HepG2 (cell line): Measurements from ENCODE around the gene FSTL1. TPM values are rescaled to one million over a fixed set of nuclear protein-coding genes. Genes with fewer than 3 reads are reported as not detected.

Experiments used
- ATAC-seq: fragments of 200-7000 bp; cut with Tn5 transposase; 3 replicates; pipeline ENCODE4 v1.9.1; 2020; ENCODE audit warnings: mild to moderate bottlenecking, moderate library complexity
- BruUV-seq: library from RNA; stranded (reverse); fragments of 400-500 nt; replicated peaks from 2 replicates; lab custom pipeline; 2021; lab: Mats Ljungman, UMichigan
- CTCF ChIA-PET: fragments of 300-600 bp; formaldehyde crosslinking; extraction: SDS; loops from one replicate; lab custom pipeline; 2021; ENCODE audit warnings: low total read pairs, inconsistent platforms, low intra/inter-chr PET ratio; lab: Yijun Ruan, JAX
- POLR2A ChIA-PET: fragments of 350-600 bp; sonication (Branson Sonifier 250); formaldehyde crosslinking; loops from one replicate; lab custom pipeline; 2020; ENCODE audit warnings: antibody characterized with exemption, inconsistent platforms; lab: Yijun Ruan, JAX
- DNase-seq: peaks from one replicate; pipeline ENCODE4 v3.0.0-alpha.2; 2015; ENCODE audit warnings: low spot score
- FAIRE-seq: peaks from 3 replicates; lab custom pipeline; 2011; peaks lifted over from hg19 to GRCh38; lab: Jason Lieb, UNC
- H2AFZ ChIP-seq: one replicate; pipeline ENCODE4 v1.6.1; 2011; ENCODE audit warnings: low read length, inconsistent platforms
- H3K27ac ChIP-seq: fragments of 300-600 bp; 3 replicates; pipeline ENCODE4 v1.8.0; 2011; ENCODE audit warnings: mixed run types, mild to moderate bottlenecking, mixed read lengths, low read length, inconsistent platforms; ENCODE audit not compliant: insufficient read depth; ENCODE audit errors: extremely low read length
- H3K27me3 ChIP-seq, 2 experiments: fragments of 200-600 bp in 1 of 2; 2 replicates in 1 of 2; 3 replicates in 1 of 2; pipeline versions ENCODE4 v1.6.0 to v1.8.0; 2011; ENCODE audit warnings: low read length in 2 of 2, mild to moderate bottlenecking in 2 of 2, moderate library complexity in 2 of 2, inconsistent platforms in 1 of 2; ENCODE audit not compliant: insufficient read depth in 2 of 2, control insufficient read depth in 1 of 2
- H3K36me3 ChIP-seq, 2 experiments: fragments of 200-600 bp in 1 of 2; replicated peaks in 1 of 2; 2 replicates in 1 of 2; 3 replicates in 1 of 2; pipeline versions ENCODE4 v1.5.1 to v1.8.0; 2011; ENCODE audit warnings: low read length in 2 of 2, inconsistent platforms in 1 of 2; ENCODE audit not compliant: insufficient read depth in 2 of 2, control insufficient read depth in 1 of 2
- H3K4me1 ChIP-seq: 2 replicates; pipeline ENCODE4 v1.5.1; 2012; ENCODE audit warnings: low read length, inconsistent platforms; ENCODE audit not compliant: insufficient read depth
- H3K4me2 ChIP-seq: 2 replicates; pipeline ENCODE4 v1.6.0; 2011; ENCODE audit warnings: low read depth, low read length, inconsistent platforms
- H3K4me3 ChIP-seq, 3 experiments: fragments of 200-600 bp in 1 of 3; sonication (generic), shearing (Covaris generic) in 1 of 3; replicated peaks in 1 of 3; 2 replicates each; pipeline ENCODE4 v1.5.1; 2011 to 2016; ENCODE audit warnings: low read length in 3 of 3, inconsistent platforms in 2 of 3, low read depth in 2 of 3, mild to moderate bottlenecking in 2 of 3, control low read depth in 1 of 3, mixed read lengths in 1 of 3; ENCODE audit not compliant: insufficient read depth in 1 of 3
- H3K79me2 ChIP-seq: one replicate; pipeline ENCODE4 v1.6.1; 2011; ENCODE audit warnings: low read length, inconsistent platforms; ENCODE audit not compliant: insufficient read depth
- H3K9ac ChIP-seq: 2 replicates; pipeline ENCODE4 v1.6.0; 2011; ENCODE audit warnings: mild to moderate bottlenecking, low read depth, low read length, inconsistent platforms; ENCODE audit not compliant: insufficient read depth
- H3K9me3 ChIP-seq: 2 replicates; pipeline ENCODE4 v1.5.1; 2012; ENCODE audit warnings: mild to moderate bottlenecking, low read length
- H4K20me1 ChIP-seq: 2 replicates; pipeline ENCODE4 v1.6.0; 2011; ENCODE audit warnings: inconsistent platforms, mild to moderate bottlenecking, low read length, moderate library complexity; ENCODE audit not compliant: insufficient read depth
- ATM ChIP-seq: fragments of 450-650 bp; IDR thresholded peaks from 2 replicates; pipeline ENCODE4 v1.7.1; 2017; ENCODE audit warnings: mild to moderate bottlenecking, borderline replicate concordance
- FOXA1 ChIP-seq, 2 experiments: fragments of 450-650 bp in 1 of 2; sonication (generic) in 1 of 2; formaldehyde crosslinking in 1 of 2; IDR thresholded peaks; 2 replicates each; pipeline versions ENCODE4 v1.4.0 to v1.6.1; 2016 to 2020; ENCODE audit warnings: missing genetic modification reagents in 1 of 2
- FOXC1 ChIP-seq: sonication (generic); formaldehyde crosslinking; IDR thresholded peaks from 2 replicates; pipeline ENCODE4 v1.8.0; 2022; ENCODE audit warnings: mild to moderate bottlenecking, missing genetic modification reagents, borderline replicate concordance
- LCORL ChIP-seq, 2 experiments: fragments of 450-650 bp in 1 of 2; sonication (generic) in 1 of 2; formaldehyde crosslinking in 1 of 2; IDR thresholded peaks; 2 replicates each; pipeline versions ENCODE4 v1.5.0 to v1.6.1; 2017 to 2020; ENCODE audit warnings: antibody characterized with exemption in 1 of 2, missing genetic modification reagents in 1 of 2
- SNAPC2 ChIP-seq: sonication (generic); formaldehyde crosslinking; IDR thresholded peaks from 2 replicates; pipeline ENCODE4 v1.8.1; 2022; ENCODE audit warnings: mild to moderate bottlenecking, missing genetic modification reagents
- ZFP82 ChIP-seq: sonication (generic); formaldehyde crosslinking; IDR thresholded peaks from 2 replicates; pipeline ENCODE4 v1.5.1; 2020; ENCODE audit warnings: mild to moderate bottlenecking, missing genetic modification reagents, borderline replicate concordance
- ZNF589 ChIP-seq: sonication (generic); formaldehyde crosslinking; conservative IDR thresholded peaks from 2 replicates; pipeline ENCODE4 v1.8.0; 2022; ENCODE audit warnings: mild to moderate bottlenecking, moderate library complexity, missing genetic modification reagents
- whole genome bisulfite sequencing: methylation state at CpG from one replicate; pipeline ENCODE4 v1.1.6; 2017; ENCODE audit warnings: low lambda C conversion rate; 5-methylcytosine and 5-hydroxymethylcytosine counted together
- in situ Hi-C: cut with HindIII; loops from 2 replicates; pipeline ENCODE4 v1.10.0; 2017; ENCODE audit warnings: low pct_unique_long_range_greater_than_20kb; ENCODE audit not compliant: extremely low pct_ligation_motif_present
- intact Hi-C: fragments of 100-400 bp; cut with micrococcal nuclease; formaldehyde crosslinking; loops from one replicate; pipeline ENCODE4 v1.10.0; 2022; ENCODE audit not compliant: unreplicated experiment
- polyA plus RNA-seq, 8 experiments: library from polyadenylated mRNA; depleted of rRNA in 3 of 8; stranded (reverse) in 7 of 8; unstranded in 1 of 8; fragments of >200 nt; fragmentation: Illumina TruSeq in 4 of 8; extraction: Trizol in 4 of 8; gene quantifications; 2 replicates each; pipeline versions ENCODE4 v1.2.1 to v1.2.3, GENCODE V29; 2011 to 2016; ENCODE audit warnings: low read depth in 4 of 8, missing spikeins in 1 of 8, mixed read lengths in 1 of 8; ENCODE audit not compliant: insufficient read depth in 1 of 8
- total RNA-seq, 5 experiments: library from RNA; depleted of rRNA; stranded (reverse); fragments of >200 nt; fragmentation: Illumina TruSeq; extraction: Trizol; gene quantifications; 2 replicates each; pipeline ENCODE4 v1.2.3, GENCODE V29; 2016; ENCODE audit warnings: low read depth in 1 of 5
- TF ChIP-seq, protein P1 (sequence below): sonication (generic); formaldehyde crosslinking; IDR thresholded peaks from 2 replicates; pipeline ENCODE4 v1.4.0; 2020; ENCODE audit warnings: low read depth, missing genetic modification reagents

Gene FSTL1
- total and polyA plus RNA-seq, 2 of the 13 experiments (the other 11 are each of a cell fraction or from before 2014, with no cell fraction given): 0.07 to 0.29 TPM

DNA sequence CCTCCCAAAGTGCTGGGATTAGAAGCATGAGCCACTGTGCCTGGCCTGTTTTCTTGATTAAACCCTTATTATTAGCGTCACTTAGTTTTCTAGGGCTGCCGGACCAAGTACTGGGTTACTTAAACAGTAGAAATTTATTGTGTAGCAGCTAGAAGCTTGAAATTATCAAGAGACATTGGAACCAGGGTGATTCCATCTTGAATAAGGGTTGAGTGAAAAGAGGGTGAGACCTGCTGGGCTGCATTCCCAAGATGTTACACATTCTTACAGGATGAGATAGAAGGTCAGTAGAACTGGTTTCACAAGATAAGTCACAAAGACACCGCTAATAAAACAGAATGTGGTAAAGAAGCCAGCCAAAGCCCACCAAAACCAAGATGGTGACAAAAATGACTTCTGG is 18.6 kb upstream of the FSTL1 start:
- no peak overlapping the region for H2AFZ ChIP-seq
- POLR2A ChIA-PET: no interaction called here
- no peak for TF ChIP-seq ZNF589
- TF ChIP-seq FOXA1 (IDR thresholded peaks at IDR 0.05): no peak
- no peak for TF ChIP-seq FOXA1 (CRISPR knock-in tag; IDR thresholded peaks at IDR 0.05)
- no peak for TF ChIP-seq ZFP82 (CRISPR knock-in tag)
- TF ChIP-seq, protein P1, sequence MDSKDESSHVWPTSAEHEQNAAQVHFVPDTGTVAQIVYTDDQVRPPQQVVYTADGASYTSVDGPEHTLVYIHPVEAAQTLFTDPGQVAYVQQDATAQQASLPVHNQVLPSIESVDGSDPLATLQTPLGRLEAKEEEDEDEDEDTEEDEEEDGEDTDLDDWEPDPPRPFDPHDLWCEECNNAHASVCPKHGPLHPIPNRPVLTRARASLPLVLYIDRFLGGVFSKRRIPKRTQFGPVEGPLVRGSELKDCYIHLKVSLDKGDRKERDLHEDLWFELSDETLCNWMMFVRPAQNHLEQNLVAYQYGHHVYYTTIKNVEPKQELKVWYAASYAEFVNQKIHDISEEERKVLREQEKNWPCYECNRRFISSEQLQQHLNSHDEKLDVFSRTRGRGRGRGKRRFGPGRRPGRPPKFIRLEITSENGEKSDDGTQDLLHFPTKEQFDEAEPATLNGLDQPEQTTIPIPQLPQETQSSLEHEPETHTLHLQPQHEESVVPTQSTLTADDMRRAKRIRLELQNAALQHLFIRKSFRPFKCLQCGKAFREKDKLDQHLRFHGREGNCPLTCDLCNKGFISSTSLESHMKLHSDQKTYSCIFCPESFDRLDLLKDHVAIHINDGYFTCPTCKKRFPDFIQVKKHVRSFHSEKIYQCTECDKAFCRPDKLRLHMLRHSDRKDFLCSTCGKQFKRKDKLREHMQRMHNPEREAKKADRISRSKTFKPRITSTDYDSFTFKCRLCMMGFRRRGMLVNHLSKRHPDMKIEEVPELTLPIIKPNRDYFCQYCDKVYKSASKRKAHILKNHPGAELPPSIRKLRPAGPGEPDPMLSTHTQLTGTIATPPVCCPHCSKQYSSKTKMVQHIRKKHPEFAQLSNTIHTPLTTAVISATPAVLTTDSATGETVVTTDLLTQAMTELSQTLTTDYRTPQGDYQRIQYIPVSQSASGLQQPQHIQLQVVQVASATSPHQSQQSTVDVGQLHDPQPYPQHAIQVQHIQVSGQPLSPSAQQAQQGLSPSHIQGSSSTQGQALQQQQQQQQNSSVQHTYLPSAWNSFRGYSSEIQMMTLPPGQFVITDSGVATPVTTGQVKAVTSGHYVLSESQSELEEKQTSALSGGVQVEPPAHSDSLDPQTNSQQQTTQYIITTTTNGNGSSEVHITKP (CRISPR knock-in tag): no peak
- TF ChIP-seq SNAPC2 (CRISPR knock-in tag): no peak
- TF ChIP-seq FOXC1 (CRISPR knock-in tag): no peak
- TF ChIP-seq LCORL (IDR thresholded peaks at IDR 0.05): no peak
- no peak for TF ChIP-seq LCORL (CRISPR knock-in tag; IDR thresholded peaks at IDR 0.05)
- no peak for TF ChIP-seq ATM
- TF ChIP-seq, all 625 proteins: peak for 0
- Histone ChIP-seq H3K9me3 (no peaks in the 10 kb centered on the region), H3K36me3 (no peaks in the 10 kb centered on the region), H3K27me3 (peaks cover 1 to 13% of the 10 kb centered on the region in 2 experiments; a peak in 3 of 5 replicates), H3K79me2 (no peaks in the 10 kb centered on the region), H3K4me2 (no peak overlapping the region), H3K4me1 (no peaks in the 10 kb centered on the region), H3K4me3 (no peak overlapping the region), H3K9ac (no peak overlapping the region), H4K20me1 (no peaks in the 10 kb centered on the region), H3K27ac (no peak overlapping the region)
- intact Hi-C loops (no loop called here), in situ Hi-C loops (no loop called here)
- WGBS: 30% methylated on average over 3 of the region's 3 CpGs
- ATAC-seq: no peak
- no peak for FAIRE-seq
- DNase-seq: no peak
- BruUV-seq: no TSS peak
- CTCF ChIA-PET: no interaction called here
